Heart right ventricle (tissue), 16 donors: ENCODE results near the gene ITGA8. TPM values are rescaled to one million over a fixed set of nuclear protein-coding genes. Genes with fewer than 3 reads are reported as not detected.

Experiments used
- ATAC-seq, 8 donors: fragments of 200-7000 bp; cut with Tn5 transposase; one replicate each; pipeline ENCODE4 v1.9.1; 2020; ENCODE audit warnings: mild to moderate bottlenecking in 8 of 8, moderate library complexity in 8 of 8, moderate number of reproducible peaks in 1 of 8
- DNase-seq, 2 donors: peaks; one replicate each; pipeline ENCODE4 v3.0.0-alpha.2; 2020
- H3K27ac ChIP-seq, 10 donors: fragments of 200-600 bp; sonication (generic) in 2 of 10; one replicate each; pipeline versions ENCODE4 v1.5.0 to v1.8.0; 2020 to 2022; ENCODE audit warnings: mild to moderate bottlenecking in 3 of 10
- H3K27me3 ChIP-seq, 7 donors: fragments of 200-600 bp; one replicate each; pipeline ENCODE4 v1.8.0; 2021 to 2022; ENCODE audit warnings: mild to moderate bottlenecking in 2 of 7
- H3K36me3 ChIP-seq, 9 donors: fragments of 200-600 bp; sonication (generic) in 1 of 9; one replicate each; pipeline versions ENCODE4 v1.5.0 to v1.8.0; 2020 to 2022; ENCODE audit warnings: mild to moderate bottlenecking in 2 of 9
- H3K4me1 ChIP-seq, 9 donors: fragments of 200-600 bp; sonication (generic) in 1 of 9; one replicate each; pipeline versions ENCODE4 v1.5.0 to v1.8.0; 2020 to 2022; ENCODE audit warnings: mild to moderate bottlenecking in 4 of 9
- H3K4me3 ChIP-seq, 10 donors: fragments of 200-600 bp; sonication (generic) in 2 of 10; one replicate each; pipeline versions ENCODE4 v1.5.0 to v1.8.0; 2020 to 2022; ENCODE audit warnings: mild to moderate bottlenecking in 7 of 10, moderate library complexity in 2 of 10
- H3K9me3 ChIP-seq, 11 donors: fragments of 200-600 bp in 10 of 11; sonication (generic) in 2 of 11; one replicate each; pipeline versions ENCODE4 v1.5.0 to v1.8.0; 2013 to 2022; ENCODE audit warnings: mild to moderate bottlenecking in 2 of 11, control low read depth in 1 of 11, moderate library complexity in 1 of 11
- WGBS, 2 donors: extraction: QIAGEN DNeasy Blood & Tissue Kit; methylation state at CpG; one replicate each; pipeline ENCODE4 v1.1.7; 2013; ENCODE audit warnings: inconsistent platforms in 1 of 2; 5-methylcytosine and 5-hydroxymethylcytosine counted together
- intact Hi-C, 10 donors: fragments of 100-400 bp; cut with DNase I; formaldehyde crosslinking; loops; one replicate each; pipeline versions ENCODE4 v1.11.1 to v1.14.2; 2022
- polyA plus RNA-seq, 2 donors: library from polyadenylated mRNA; stranded (reverse); fragments of 200-250 nt; gene quantifications; one replicate each; pipeline ENCODE4 v1.2.3, GENCODE V29; 2013
- total RNA-seq, 10 donors: library from RNA; stranded (reverse); fragmentation: NEBNext Ultra II Directional in 3 of 10; extraction: Animal tissue kit (Norgen Biotek cat#: 25700) in 3 of 10; gene quantifications; one replicate each; pipeline versions ENCODE4 v1.2.1 to v1.2.4, GENCODE V29; 2021 to 2023
- TF ChIP-seq, protein P1 (sequence below), 9 donors: fragments of 200-600 bp; sonication (generic) in 2 of 9; IDR thresholded peaks; one replicate each; pipeline versions ENCODE4 v1.5.0 to v1.8.0; 2021 to 2022; ENCODE audit warnings: antibody characterized with exemption in 9 of 9, mild to moderate bottlenecking in 5 of 9, moderate library complexity in 1 of 9
- donor health status: Arrhythmogenic right ventricular cardiomyopathy.
- donor health status: ischemic (EF 13 %, LVEDD 7.1; RV severe dilation, severe dysfunction).
- donor health status: healthy with polysubstance abuse.
- donor health status: DM: no; HTN: yes; CAD: no.
- donor health status: DM: no; HTN: no; CAD: no.
- donor health status: ischemic (EF 25% LVEDD 6.9; RV normal size, moderate dysfunction).
- donor health status: ischemic (EF 25% LVEDD 5.7; RV mildly dilated, moderate dysfunction).
- donor health status: healthy.
- donor health status: DM: yes; HTN: yes; CAD: no.
- donor health status: Ischemic cardiomyopathy.
- donor health status: ischemic (EF 35%, LVEDD 5.7; RV mildly dilated, moderate dysfunction).
- donor health status: nonischemic (EF 11% LVEDD 7.7; RV severe dilation, severe dysfunction).
- donor health status: DM: yes; HTN: yes; CAD: no.
- donor health status: PGD.
- donor health status: ischemic (EF 29% LVEDD 5.4; RV normal size, mild dysfunction).
- donor health status: nonischemic (EF 23%, LVEDD 6.1; RV moderate dilation, normal function).

Gene ITGA8
- total and polyA plus RNA-seq, 12 donors, result 0.62 to 4.2 (median 2.1) TPM

DNA sequence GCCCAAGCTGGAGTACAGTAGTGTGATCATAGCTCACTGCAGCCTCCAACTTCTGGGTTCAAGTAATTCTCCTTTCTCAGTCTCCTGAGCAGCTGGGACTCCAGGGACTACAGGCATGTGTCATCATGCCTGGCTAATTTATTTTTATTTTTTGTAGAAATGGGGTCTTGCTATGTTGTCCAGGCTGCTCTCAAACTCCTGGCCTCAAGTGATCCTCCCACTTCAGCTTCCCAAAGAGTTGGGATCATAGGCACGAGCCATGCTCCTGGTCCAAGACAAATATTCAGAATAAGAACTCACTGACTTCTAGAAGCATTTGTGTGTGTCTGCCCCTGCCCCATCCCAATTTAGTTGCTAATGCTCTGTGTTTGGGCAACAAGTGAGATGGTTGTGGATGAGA, 151.8 kb downstream of the ITGA8 start:
- no peak for DNase-seq
- intact Hi-C loops, result loop anchor here in 1 of 10 donors (10.0 kb wide), 1 partner anchor 93 kb away; no protein-coding TSS in a partner anchor
- no peak for ATAC-seq
- TF ChIP-seq, protein P1, sequence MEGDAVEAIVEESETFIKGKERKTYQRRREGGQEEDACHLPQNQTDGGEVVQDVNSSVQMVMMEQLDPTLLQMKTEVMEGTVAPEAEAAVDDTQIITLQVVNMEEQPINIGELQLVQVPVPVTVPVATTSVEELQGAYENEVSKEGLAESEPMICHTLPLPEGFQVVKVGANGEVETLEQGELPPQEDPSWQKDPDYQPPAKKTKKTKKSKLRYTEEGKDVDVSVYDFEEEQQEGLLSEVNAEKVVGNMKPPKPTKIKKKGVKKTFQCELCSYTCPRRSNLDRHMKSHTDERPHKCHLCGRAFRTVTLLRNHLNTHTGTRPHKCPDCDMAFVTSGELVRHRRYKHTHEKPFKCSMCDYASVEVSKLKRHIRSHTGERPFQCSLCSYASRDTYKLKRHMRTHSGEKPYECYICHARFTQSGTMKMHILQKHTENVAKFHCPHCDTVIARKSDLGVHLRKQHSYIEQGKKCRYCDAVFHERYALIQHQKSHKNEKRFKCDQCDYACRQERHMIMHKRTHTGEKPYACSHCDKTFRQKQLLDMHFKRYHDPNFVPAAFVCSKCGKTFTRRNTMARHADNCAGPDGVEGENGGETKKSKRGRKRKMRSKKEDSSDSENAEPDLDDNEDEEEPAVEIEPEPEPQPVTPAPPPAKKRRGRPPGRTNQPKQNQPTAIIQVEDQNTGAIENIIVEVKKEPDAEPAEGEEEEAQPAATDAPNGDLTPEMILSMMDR (IDR thresholded peaks at IDR 0.05), result no peak
- 89 to 96% methylated on average over 1 of the region's 1 CpG for WGBS, 2 donors
- Histone ChIP-seq H3K27ac (no peak overlapping the region), H3K9me3 (no peaks in the 10 kb centered on the region), H3K4me3 (no peak overlapping the region), H3K4me1 (peaks cover 0 to 19% (median 9%) of the 10 kb centered on the region in 9 donors), H3K36me3 (no peaks in the 10 kb centered on the region), H3K27me3 (no peaks in the 10 kb centered on the region)

DNA sequence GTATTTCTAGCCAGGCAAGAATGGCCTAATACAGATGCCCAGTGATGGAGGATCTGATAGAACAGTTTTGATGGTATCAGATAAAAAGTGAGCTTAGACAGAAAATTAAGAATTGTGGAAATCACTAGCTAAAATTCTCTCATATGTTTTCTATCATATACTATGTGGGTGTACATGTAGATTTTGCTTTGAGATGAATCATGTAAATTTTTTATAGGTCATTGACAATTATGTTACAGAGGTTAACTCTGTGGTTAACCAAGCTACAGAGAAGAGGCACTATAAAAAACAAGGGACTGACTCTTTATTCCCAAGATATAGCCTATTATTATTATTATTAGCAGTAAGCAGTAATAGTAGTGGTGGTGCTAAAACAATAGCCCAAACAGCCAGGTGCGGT, 156.5 kb downstream of the ITGA8 start:
- 94 to 97% methylated on average over 1 of the region's 1 CpG for WGBS, 2 donors
- no peaks in the 10 kb centered on the region for H3K36me3 ChIP-seq
- H3K27me3 ChIP-seq, result no peaks in the 10 kb centered on the region
- H3K9me3 ChIP-seq, result no peaks in the 10 kb centered on the region
- intact Hi-C loops, result loop anchor here in 1 of 10 donors (10.0 kb wide), 1 partner anchor 88 kb away; no protein-coding TSS in a partner anchor
- H3K4me3 ChIP-seq, result no peak overlapping the region
- H3K4me1 ChIP-seq, result no peaks in the 10 kb centered on the region
- TF ChIP-seq, protein P1 (IDR thresholded peaks at IDR 0.05), result no peak
- DNase-seq, result no peak
- H3K27ac ChIP-seq, result no peak overlapping the region
- ATAC-seq, result no peak

DNA sequence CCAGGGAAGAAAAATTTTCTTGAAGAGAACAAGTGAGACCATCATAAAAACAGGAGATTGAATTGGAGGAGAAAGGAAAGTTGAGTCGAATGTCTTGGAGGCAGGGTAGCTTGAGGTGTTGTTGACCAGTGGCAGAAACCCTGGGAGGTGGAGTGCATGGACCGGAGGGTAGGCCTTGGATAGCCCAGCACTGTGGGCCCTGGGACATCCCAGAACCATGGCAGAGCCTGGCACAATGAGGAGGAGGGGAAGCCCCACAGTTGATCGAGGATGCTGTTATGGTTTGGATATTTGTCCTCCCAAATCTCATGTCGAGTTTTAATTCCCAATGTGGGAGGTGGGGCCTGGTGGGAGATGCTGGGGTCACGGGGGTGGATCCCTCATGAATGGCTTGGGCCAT, 157.1 kb downstream of the ITGA8 start:
- Histone ChIP-seq H3K9me3 (no peaks in the 10 kb centered on the region), H3K36me3 (peaks cover 0 to 6% (median 0%) of the 10 kb centered on the region in 9 donors), H3K27me3 (no peaks in the 10 kb centered on the region), H3K27ac (no peak overlapping the region), H3K4me1 (no peaks in the 10 kb centered on the region), H3K4me3 (no peak overlapping the region)
- DNase-seq, result no peak
- TF ChIP-seq, protein P1 (IDR thresholded peaks at IDR 0.05), result no peak
- intact Hi-C loops, result loop anchor here in 1 of 10 donors (10.0 kb wide), 1 partner anchor 88 kb away; no protein-coding TSS in a partner anchor
- ATAC-seq, result no peak
- 90 to 93% methylated on average over 5 of the region's 5 CpGs for WGBS, 2 donors

DNA sequence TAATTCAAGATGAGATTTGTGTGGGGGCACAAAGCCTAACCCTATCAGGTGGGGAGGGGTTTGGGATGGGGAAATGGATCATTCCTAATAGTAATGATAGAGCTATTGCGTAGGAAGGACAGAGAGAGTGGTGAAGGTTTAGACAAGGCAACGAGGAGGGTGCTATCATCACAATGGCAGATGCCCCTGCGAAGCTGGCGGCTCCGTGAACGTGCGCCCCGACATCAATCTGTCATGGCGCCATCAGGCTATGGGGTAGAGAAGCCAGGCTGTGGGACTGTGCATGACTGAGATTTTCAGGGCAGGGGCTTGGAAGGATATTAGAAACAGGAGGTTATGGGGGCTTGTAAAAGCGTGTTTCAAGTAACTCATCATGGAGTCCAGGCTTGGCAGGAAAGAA, 157.6 kb downstream of the ITGA8 start:
- TF ChIP-seq, protein P1 (IDR thresholded peaks at IDR 0.05), result no peak
- intact Hi-C loops, result loop anchor here in 1 of 10 donors (10.0 kb wide), 1 partner anchor 87 kb away; no protein-coding TSS in a partner anchor
- DNase-seq, result no peak
- Histone ChIP-seq H3K4me3 (no peak overlapping the region), H3K9me3 (no peaks in the 10 kb centered on the region), H3K36me3 (peaks cover 0 to 10% (median 0%) of the 10 kb centered on the region in 9 donors), H3K27me3 (peaks cover 0 to 3% (median 0%) of the 10 kb centered on the region in 7 donors), H3K27ac (no peak overlapping the region), H3K4me1 (no peaks in the 10 kb centered on the region)
- ATAC-seq, result no peak
- 87 to 96% methylated on average over 10 of the region's 10 CpGs for WGBS, 2 donors
